Testis (tissue), 2 donors: ENCODE measurements around the gene COL5A1.

Source experiments
- CTCF ChIP-seq, 3 experiments: fragments of 450-650 bp in 2 of 3; fragments of 200-600 bp in 1 of 3; sonication (generic) in 1 of 3; IDR thresholded peaks; one replicate each; pipeline ENCODE4 v1.5.1; 2016 to 2019; ENCODE audit warnings: antibody characterized with exemption in 3 of 3, mild to moderate bottlenecking in 2 of 3, moderate library complexity in 1 of 3
- POLR2A ChIP-seq: fragments of 450-650 bp; IDR thresholded peaks from one replicate; pipeline ENCODE4 v1.6.1; 2017; ENCODE audit warnings: antibody characterized with exemption, mild to moderate bottlenecking, moderate library complexity

GRCh38 chr9:134728021-134728795, 86.6 kb downstream of the COL5A1 start:
- TF ChIP-seq CTCF (IDR thresholded peaks at IDR 0.05) (no peak), POLR2A (no peak)
